Testis (tissue), 3 donors: ENCODE measurements around the gene RAB35. TPM values are rescaled to one million over a fixed set of nuclear protein-coding genes. Genes with fewer than 3 reads are reported as not detected.

Experiments
- DNase-seq: peaks from one replicate; pipeline ENCODE4 v3.0.0-alpha.2; 2019
- H3K27ac ChIP-seq, 2 donors: fragments of 200-600 bp; sonication (generic); one replicate each; pipeline ENCODE4 v1.5.1; 2019
- H3K27me3 ChIP-seq: fragments of 200-600 bp; sonication (generic); one replicate; pipeline ENCODE4 v1.5.1; 2019
- H3K36me3 ChIP-seq: fragments of 200-600 bp; sonication (generic); one replicate; pipeline ENCODE4 v1.5.1; 2017; ENCODE audit warnings: low read depth; ENCODE audit errors: missing control alignments
- H3K4me1 ChIP-seq: fragments of 200-600 bp; sonication (generic); one replicate; pipeline ENCODE4 v1.5.1; 2019
- H3K4me3 ChIP-seq, 2 donors: fragments of 200-600 bp; sonication (generic); one replicate each; pipeline ENCODE4 v1.5.1; 2017 to 2019
- H3K9me3 ChIP-seq: fragments of 200-600 bp; sonication (generic); one replicate; pipeline ENCODE4 v1.5.1; 2017
- POLR2A ChIP-seq: fragments of 450-650 bp; IDR thresholded peaks from one replicate; pipeline ENCODE4 v1.6.1; 2017; ENCODE audit warnings: antibody characterized with exemption, mild to moderate bottlenecking, moderate library complexity
- WGBS, 2 donors: methylation state at CpG; one replicate each; pipeline ENCODE4 v1.1.5; 2018; 5-methylcytosine and 5-hydroxymethylcytosine counted together
- intact Hi-C: fragments of 100-400 bp; cut with DNase I; formaldehyde crosslinking; loops from one replicate; pipeline ENCODE4 v1.15.1; 2023; ENCODE audit warnings: low total_unique reads
- polyA plus RNA-seq: library from polyadenylated mRNA; stranded (reverse); fragments of 350-450 nt; fragmentation: Illumina TruSeq; extraction: RNeasy Lipid Tissue Mini Kit (QIAGEN cat#74804); gene quantifications from one replicate; pipeline ENCODE4 v1.2.3, GENCODE V29; 2014; ENCODE audit warnings: low read depth, low replicate concordance; ENCODE audit not compliant: insufficient read depth
- total RNA-seq, 2 donors: library from RNA; depleted of rRNA; stranded (reverse); fragments of >200 nt; gene quantifications; one replicate each; pipeline ENCODE4 v1.2.3, GENCODE V29; 2016
- TF ChIP-seq, protein P1 (sequence below), 3 experiments: fragments of 450-650 bp in 2 of 3; fragments of 200-600 bp in 1 of 3; sonication (generic) in 1 of 3; IDR thresholded peaks; one replicate each; pipeline ENCODE4 v1.5.1; 2016 to 2019; ENCODE audit warnings: antibody characterized with exemption in 3 of 3, mild to moderate bottlenecking in 2 of 3, moderate library complexity in 1 of 3

The RAB35 gene
- total and polyA plus RNA-seq, 3 donors from 2014 or later: 21.1 to 27.4 (median 24.4) TPM

- no peaks in the 10 kb centered on the region for H3K27me3 ChIP-seq
- DNase-seq: no peak
- no peak overlapping the region for H3K4me3 ChIP-seq
- H3K27ac ChIP-seq: no peak overlapping the region
- intact Hi-C loops: no loop called here
- peaks cover 7% of the 10 kb centered on the region for H3K4me1 ChIP-seq
- 83 to 100% methylated on average over 1 of the region's 1 CpG for WGBS, 2 donors
- H3K36me3 ChIP-seq: no peaks in the 10 kb centered on the region
- no peak for TF ChIP-seq POLR2A
- TF ChIP-seq, protein P1, sequence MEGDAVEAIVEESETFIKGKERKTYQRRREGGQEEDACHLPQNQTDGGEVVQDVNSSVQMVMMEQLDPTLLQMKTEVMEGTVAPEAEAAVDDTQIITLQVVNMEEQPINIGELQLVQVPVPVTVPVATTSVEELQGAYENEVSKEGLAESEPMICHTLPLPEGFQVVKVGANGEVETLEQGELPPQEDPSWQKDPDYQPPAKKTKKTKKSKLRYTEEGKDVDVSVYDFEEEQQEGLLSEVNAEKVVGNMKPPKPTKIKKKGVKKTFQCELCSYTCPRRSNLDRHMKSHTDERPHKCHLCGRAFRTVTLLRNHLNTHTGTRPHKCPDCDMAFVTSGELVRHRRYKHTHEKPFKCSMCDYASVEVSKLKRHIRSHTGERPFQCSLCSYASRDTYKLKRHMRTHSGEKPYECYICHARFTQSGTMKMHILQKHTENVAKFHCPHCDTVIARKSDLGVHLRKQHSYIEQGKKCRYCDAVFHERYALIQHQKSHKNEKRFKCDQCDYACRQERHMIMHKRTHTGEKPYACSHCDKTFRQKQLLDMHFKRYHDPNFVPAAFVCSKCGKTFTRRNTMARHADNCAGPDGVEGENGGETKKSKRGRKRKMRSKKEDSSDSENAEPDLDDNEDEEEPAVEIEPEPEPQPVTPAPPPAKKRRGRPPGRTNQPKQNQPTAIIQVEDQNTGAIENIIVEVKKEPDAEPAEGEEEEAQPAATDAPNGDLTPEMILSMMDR (IDR thresholded peaks at IDR 0.05): no peak
- no peaks in the 10 kb centered on the region for H3K9me3 ChIP-seq
These were observed 10.4 kb downstream of the RAB35 start for GRCh38 chr12:120106151-120106550.

- Histone ChIP-seq H3K27me3 (no peaks in the 10 kb centered on the region), H3K27ac (no peak overlapping the region), H3K4me3 (no peak overlapping the region), H3K9me3 (no peaks in the 10 kb centered on the region), H3K36me3 (no peaks in the 10 kb centered on the region), H3K4me1 (peaks cover 19% of the 10 kb centered on the region)
- TF ChIP-seq, protein P1 (IDR thresholded peaks at IDR 0.05): no peak
- no peak for TF ChIP-seq POLR2A
- WGBS, 2 donors: 80 to 95% methylated on average over 1 to 13 of the region's 13 CpGs
- DNase-seq: no peak
- intact Hi-C loops: no loop called here
These were observed 13.2 kb downstream of the RAB35 start for GRCh38 chr12:120103371-120103770.

DNA sequence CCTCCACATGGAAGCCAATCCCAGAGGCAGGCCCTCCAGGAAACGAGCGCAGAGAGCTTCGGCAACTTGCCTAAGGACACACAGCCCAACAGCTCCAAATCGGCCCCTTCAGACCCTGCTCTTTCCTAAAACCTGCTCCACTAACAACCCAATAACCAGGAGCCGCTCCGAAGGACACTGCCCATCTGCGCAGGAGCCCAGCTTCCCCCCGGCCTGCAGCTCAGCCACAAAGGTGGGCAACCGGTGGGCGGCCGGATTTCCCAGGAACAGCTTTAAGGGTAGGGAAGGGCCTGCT, 13.6 kb downstream of the RAB35 start:
- Histone ChIP-seq H3K27ac (no peak overlapping the region), H3K4me1 (peaks cover 19% of the 10 kb centered on the region), H3K9me3 (no peaks in the 10 kb centered on the region), H3K27me3 (no peaks in the 10 kb centered on the region), H3K36me3 (no peaks in the 10 kb centered on the region), H3K4me3 (no peak overlapping the region)
- no peak for TF ChIP-seq POLR2A
- TF ChIP-seq, protein P1 (IDR thresholded peaks at IDR 0.05): no peak
- no peak for DNase-seq
- intact Hi-C loops: no loop called here
- 92 to 100% methylated on average over 6 to 11 of the region's 11 CpGs for WGBS, 2 donors

DNA sequence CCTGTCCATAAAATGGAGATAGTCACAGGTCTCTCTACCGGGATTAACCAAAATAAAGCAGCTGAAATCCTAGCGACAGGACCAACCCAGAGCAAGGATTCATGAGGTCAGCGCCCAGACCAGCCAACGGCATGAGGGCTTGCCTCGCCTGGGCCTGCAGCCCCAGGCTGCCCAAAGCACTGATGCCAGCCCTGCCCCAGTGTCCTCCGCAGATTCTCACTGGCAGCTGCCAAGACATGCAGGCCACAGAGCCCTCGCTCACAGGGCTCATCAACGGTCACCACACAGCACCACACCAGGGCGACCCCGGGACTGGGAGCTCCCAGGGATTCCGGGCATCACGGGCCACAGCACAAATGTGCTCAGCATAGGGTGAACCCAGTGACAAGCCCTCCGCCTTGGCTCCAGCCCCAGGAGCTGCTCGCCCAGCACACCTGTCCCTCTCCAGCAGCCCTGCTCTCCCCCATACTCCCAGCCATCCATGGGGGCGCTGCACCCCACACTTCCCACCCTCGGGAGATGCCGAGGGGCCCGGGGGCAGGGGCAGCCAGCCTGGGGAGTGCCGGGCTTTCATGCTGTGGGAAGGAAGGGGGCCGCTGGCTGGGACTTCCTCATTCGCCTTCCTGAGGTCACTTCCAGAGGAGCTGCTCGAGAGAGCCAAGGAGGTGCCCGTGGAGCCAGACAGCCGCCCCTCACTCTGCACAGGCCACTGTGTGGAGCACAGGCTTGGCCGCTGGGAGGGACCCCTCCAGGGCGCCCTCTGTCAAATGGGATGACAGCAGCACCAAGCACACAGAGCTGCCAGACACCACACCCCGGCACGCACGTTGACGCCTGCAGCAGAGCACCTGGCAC, 14.1 kb downstream of the RAB35 start:
- Histone ChIP-seq H3K36me3 (no peaks in the 10 kb centered on the region), H3K27ac (peak overlapping the region in 1 of 2 donors; percentile 57), H3K4me3 (no peak overlapping the region), H3K4me1 (peaks cover 19% of the 10 kb centered on the region), H3K9me3 (no peaks in the 10 kb centered on the region), H3K27me3 (no peaks in the 10 kb centered on the region)
- WGBS, 2 donors: 79 to 85% methylated on average over 11 to 27 of the region's 30 CpGs
- TF ChIP-seq, protein P1 (IDR thresholded peaks at IDR 0.05): no peak
- TF ChIP-seq POLR2A: no peak
- intact Hi-C loops: no loop called here
- no peak for DNase-seq

GRCh38 chr12:120101617-120102016, 14.9 kb downstream of the RAB35 start:
- 61% methylated on average over 7 to 8 of the region's 13 CpGs for WGBS, 2 donors
- DNase-seq: no peak

More at GRCh38 chr12:120101617-120102016, 14.9 kb downstream of the RAB35 start:
- intact Hi-C loops: no loop called here
- TF ChIP-seq, protein P1 (IDR thresholded peaks at IDR 0.05): no peak
- TF ChIP-seq POLR2A: no peak
- Histone ChIP-seq H3K4me1 (peaks cover 19% of the 10 kb centered on the region), H3K27me3 (no peaks in the 10 kb centered on the region), H3K27ac (peak overlapping the region; percentile 57 to 59), H3K4me3 (no peak overlapping the region), H3K36me3 (no peaks in the 10 kb centered on the region), H3K9me3 (no peaks in the 10 kb centered on the region)
